ENCODE results near the gene TMEM131L.
"Not testable (repeated sequence)": the region's sequence is repeated elsewhere in the genome, so short reads cannot be mapped to it uniquely, and the experiment has no call there.

Gene TMEM131L

GRCh38 chr4:153594210-153594609 lies 128.1 kb downstream of the TMEM131L start:
- FAIRE-seq (no peak), DNase-seq (ENCODE audit: extremely low spot score, insufficient read length, low read depth) (no peak)

- no peak for DNase-seq (ENCODE audit: extremely low spot score, insufficient read length, low read depth)
- FAIRE-seq, result peak; percentile 49
Measured at GRCh38 chr4:153595894-153596601, 129.9 kb downstream of the TMEM131L start.

GRCh38 chr4:153602758-153603157 lies 136.6 kb downstream of the TMEM131L start:
- no peak for FAIRE-seq
- no peak for DNase-seq (ENCODE audit: extremely low spot score, insufficient read length, low read depth)

GRCh38 chr4:153603258-153603657 lies 137.1 kb downstream of the TMEM131L start:
- DNase-seq (ENCODE audit: extremely low spot score, insufficient read length, low read depth) (no peak), FAIRE-seq (no peak)

- FAIRE-seq, result no peak
- no peak for DNase-seq (ENCODE audit: extremely low spot score, insufficient read length, low read depth)
Measured at GRCh38 chr4:153603835-153604234, 137.7 kb downstream of the TMEM131L start.

- not testable (repeated sequence) for DNase-seq (ENCODE audit: extremely low spot score, insufficient read length, low read depth)
- FAIRE-seq, result peak; percentile 15
Measured at GRCh38 chr4:153609070-153609469, 142.9 kb downstream of the TMEM131L start.

GRCh38 chr4:153610623-153611376 lies 144.6 kb downstream of the TMEM131L start:
- no peak for DNase-seq (ENCODE audit: extremely low spot score, insufficient read length, low read depth)

GRCh38 chr4:153611679-153612078 lies 145.5 kb downstream of the TMEM131L start:
- FAIRE-seq, result peak; percentile 42
- no peak for DNase-seq (ENCODE audit: extremely low spot score, insufficient read length, low read depth)

More at GRCh38 chr4:153610623-153611376, 144.6 kb downstream of the TMEM131L start:
- no peak for FAIRE-seq

- no peak for DNase-seq (ENCODE audit: extremely low spot score, insufficient read length, low read depth)
- no peak for FAIRE-seq
Measured at GRCh38 chr4:153612878-153613277, 146.7 kb downstream of the TMEM131L start.

GRCh38 chr4:153616006-153616555 lies 149.9 kb downstream of the TMEM131L start:
- FAIRE-seq (no peak), DNase-seq (ENCODE audit: extremely low spot score, insufficient read length, low read depth) (no peak)

- DNase-seq (ENCODE audit: extremely low spot score, insufficient read length, low read depth), result no peak
- no peak for FAIRE-seq
Measured at GRCh38 chr4:153618833-153619232, 152.7 kb downstream of the TMEM131L start.

- FAIRE-seq (no peak), DNase-seq (ENCODE audit: extremely low spot score, insufficient read length, low read depth) (no peak)
Measured at GRCh38 chr4:153619811-153620210, 153.7 kb downstream of the TMEM131L start.

- DNase-seq (ENCODE audit: extremely low spot score, insufficient read length, low read depth) (no peak), FAIRE-seq (peak; percentile 15)
Measured at GRCh38 chr4:153620352-153620751, 154.2 kb downstream of the TMEM131L start.

GRCh38 chr4:153622093-153622492 lies 155.9 kb downstream of the TMEM131L start:
- FAIRE-seq (no peak), DNase-seq (ENCODE audit: extremely low spot score, insufficient read length, low read depth) (no peak)

GRCh38 chr4:153622778-153623240 lies 156.6 kb downstream of the TMEM131L start:
- no peak for FAIRE-seq
- no peak for DNase-seq (ENCODE audit: extremely low spot score, insufficient read length, low read depth)

GRCh38 chr4:153623491-153623890 lies 157.3 kb downstream of the TMEM131L start:
- DNase-seq (ENCODE audit: extremely low spot score, insufficient read length, low read depth), result no peak
- FAIRE-seq, result no peak

- FAIRE-seq, result no peak
- no peak for DNase-seq (ENCODE audit: extremely low spot score, insufficient read length, low read depth)
Measured at GRCh38 chr4:153628796-153629315, 162.7 kb downstream of the TMEM131L start.

- DNase-seq (ENCODE audit: extremely low spot score, insufficient read length, low read depth) (no peak), FAIRE-seq (no peak)
Measured at GRCh38 chr4:153629776-153630175, 163.6 kb downstream of the TMEM131L start.

- DNase-seq (ENCODE audit: extremely low spot score, insufficient read length, low read depth) (no peak), FAIRE-seq (no peak)
Measured at GRCh38 chr4:153634738-153635353, 168.7 kb downstream of the TMEM131L start.

- FAIRE-seq, result no peak
- no peak for DNase-seq (ENCODE audit: extremely low spot score, insufficient read length, low read depth)
Measured at GRCh38 chr4:153635846-153636245, 169.7 kb downstream of the TMEM131L start.
